ENCODE measurements around the gene GLB1L2.

Gene GLB1L2

DNA sequence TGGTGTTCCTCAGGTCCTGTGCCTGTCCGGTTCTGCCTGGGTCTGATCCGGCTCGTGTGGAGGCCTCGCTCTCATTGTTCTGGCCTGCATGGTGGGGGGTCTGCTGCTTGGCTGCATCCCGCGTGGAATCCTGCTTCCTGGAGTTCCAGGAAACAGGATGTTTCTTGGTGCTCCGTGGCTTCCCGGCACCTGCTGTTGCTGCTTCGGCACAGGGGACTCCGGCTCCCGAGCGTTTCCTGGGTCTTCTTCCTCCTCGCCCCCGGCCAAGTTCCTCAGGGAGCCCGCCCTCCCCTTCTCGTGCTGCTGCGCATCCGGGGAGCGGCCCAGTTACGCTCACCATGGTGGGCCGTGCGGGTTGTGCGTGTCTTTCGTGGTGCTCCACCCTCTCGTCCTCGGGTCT lies 29.9 kb downstream of the GLB1L2 start:
- Histone ChIP-seq H3K36me3 (ENCODE audit: control insufficient read depth, insufficient read depth, low read length) (no peaks in the 10 kb centered on the region), H3K27ac (ENCODE audit: low read depth, low read length) (no peak overlapping the region), H3K4me1 (ENCODE audit: control insufficient read depth, insufficient read depth, low read length) (peaks cover 4% of the 10 kb centered on the region; the same call in 1 of the 2 replicates), H3K9ac (ENCODE audit: low read depth, low read length) (no peak overlapping the region), H3K27me3 (ENCODE audit: control insufficient read depth, insufficient read depth, low read length) (no peaks in the 10 kb centered on the region), H3K9me3 (ENCODE audit: control insufficient read depth, insufficient read depth, low read length) (no peaks in the 10 kb centered on the region), H3K4me3 (ENCODE audit: low read depth, low read length) (no peak overlapping the region)

DNA sequence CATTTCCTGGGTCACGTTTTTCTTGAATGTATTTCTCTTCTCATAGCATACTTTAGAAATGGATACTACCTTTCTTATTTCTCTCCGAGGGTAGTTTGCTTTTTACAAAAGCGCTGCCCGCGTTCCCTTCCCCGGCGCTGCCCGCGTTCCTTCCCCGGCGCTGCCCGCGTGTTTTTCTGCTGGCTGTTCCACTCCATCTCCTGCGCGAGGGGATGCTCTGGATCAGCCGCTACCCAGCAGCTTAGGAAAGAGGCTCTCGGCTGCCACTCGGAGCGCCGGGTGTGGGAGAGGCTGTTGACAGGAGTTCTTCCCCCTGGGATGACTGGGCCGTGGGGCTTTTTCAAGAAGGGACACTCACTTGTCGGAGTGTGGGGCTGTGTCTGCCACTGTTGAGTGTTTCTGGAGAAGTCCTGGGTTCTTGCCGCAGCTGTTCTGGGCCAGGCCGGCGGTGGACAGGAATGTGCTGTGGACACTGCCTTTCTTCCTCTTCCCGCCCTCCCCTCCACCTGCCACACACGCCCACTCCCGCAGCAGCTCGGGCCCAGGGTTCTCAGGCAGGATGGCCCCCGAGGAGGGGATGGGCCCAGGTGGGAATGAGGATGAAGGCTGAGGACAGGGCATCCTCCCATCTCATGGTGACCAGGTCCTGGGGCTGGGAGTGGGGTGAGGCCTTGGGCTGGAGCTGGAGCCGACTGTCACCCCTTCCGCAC lies 30.6 kb downstream of the GLB1L2 start:
- H3K27ac ChIP-seq (ENCODE audit: low read depth, low read length): no peak overlapping the region
- H3K4me3 ChIP-seq (ENCODE audit: low read depth, low read length): no peak overlapping the region
- H3K9me3 ChIP-seq (ENCODE audit: control insufficient read depth, insufficient read depth, low read length): no peaks in the 10 kb centered on the region
- H3K27me3 ChIP-seq (ENCODE audit: control insufficient read depth, insufficient read depth, low read length): no peaks in the 10 kb centered on the region
- H3K4me1 ChIP-seq (ENCODE audit: control insufficient read depth, insufficient read depth, low read length): peaks cover 4% of the 10 kb centered on the region; the same call in 1 of the 2 replicates
- no peaks in the 10 kb centered on the region for H3K36me3 ChIP-seq (ENCODE audit: control insufficient read depth, insufficient read depth, low read length)
- no peak overlapping the region for H3K9ac ChIP-seq (ENCODE audit: low read depth, low read length)

DNA sequence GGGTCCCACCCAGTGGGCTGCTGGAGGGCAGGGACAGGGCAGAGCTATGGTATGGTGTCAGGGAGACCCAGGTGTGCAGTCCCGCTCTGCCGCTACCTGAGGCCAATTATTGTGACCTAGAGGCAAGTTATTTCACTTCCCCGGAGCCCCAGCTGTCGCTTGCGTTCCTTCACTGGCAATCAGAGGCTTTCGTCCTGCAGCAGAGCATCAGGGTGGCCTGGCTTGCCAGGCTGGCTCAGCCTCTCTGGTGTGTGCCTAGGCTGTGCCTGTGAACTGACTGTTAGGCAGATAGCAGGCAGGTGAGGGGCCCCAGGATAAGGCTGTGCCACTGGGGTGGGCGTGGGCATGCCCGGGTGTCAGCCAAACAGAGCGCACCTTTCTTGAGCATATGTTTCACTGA lies 31.4 kb downstream of the GLB1L2 start:
- Histone ChIP-seq H3K27ac (ENCODE audit: low read depth, low read length) (no peak overlapping the region), H3K36me3 (ENCODE audit: control insufficient read depth, insufficient read depth, low read length) (no peaks in the 10 kb centered on the region), H3K27me3 (ENCODE audit: control insufficient read depth, insufficient read depth, low read length) (no peaks in the 10 kb centered on the region), H3K9me3 (ENCODE audit: control insufficient read depth, insufficient read depth, low read length) (no peaks in the 10 kb centered on the region), H3K9ac (ENCODE audit: low read depth, low read length) (no peak overlapping the region), H3K4me1 (ENCODE audit: control insufficient read depth, insufficient read depth, low read length) (peaks cover 4% of the 10 kb centered on the region; the same call in 1 of the 2 replicates), H3K4me3 (ENCODE audit: low read depth, low read length) (no peak overlapping the region)

DNA sequence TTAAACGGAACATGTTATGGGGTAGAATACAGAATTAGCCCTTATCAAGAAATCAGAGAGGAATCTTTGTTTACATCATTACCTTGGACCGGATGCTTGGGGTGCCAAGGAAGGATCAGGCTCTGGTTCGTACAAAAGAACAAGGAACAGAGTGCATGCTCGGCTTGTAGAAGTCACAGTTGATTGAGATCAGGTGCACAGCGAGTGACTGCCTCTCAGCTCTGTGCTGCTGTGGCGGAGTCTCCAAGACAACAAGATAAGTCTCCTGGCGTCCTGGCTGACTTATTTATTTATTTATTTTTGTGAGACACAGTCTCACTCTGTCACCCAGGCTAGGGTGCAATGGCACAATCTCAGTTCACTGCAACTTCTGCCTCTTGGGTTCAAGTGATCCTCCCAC lies 31.8 kb downstream of the GLB1L2 start:
- Histone ChIP-seq H3K4me3 (ENCODE audit: low read depth, low read length) (no peak overlapping the region), H3K9ac (ENCODE audit: low read depth, low read length) (no peak overlapping the region), H3K9me3 (ENCODE audit: control insufficient read depth, insufficient read depth, low read length) (no peaks in the 10 kb centered on the region), H3K27me3 (ENCODE audit: control insufficient read depth, insufficient read depth, low read length) (no peaks in the 10 kb centered on the region), H3K27ac (ENCODE audit: low read depth, low read length) (no peak overlapping the region), H3K4me1 (ENCODE audit: control insufficient read depth, insufficient read depth, low read length) (peaks cover 4% of the 10 kb centered on the region; the same call in 1 of the 2 replicates), H3K36me3 (ENCODE audit: control insufficient read depth, insufficient read depth, low read length) (no peaks in the 10 kb centered on the region)

DNA sequence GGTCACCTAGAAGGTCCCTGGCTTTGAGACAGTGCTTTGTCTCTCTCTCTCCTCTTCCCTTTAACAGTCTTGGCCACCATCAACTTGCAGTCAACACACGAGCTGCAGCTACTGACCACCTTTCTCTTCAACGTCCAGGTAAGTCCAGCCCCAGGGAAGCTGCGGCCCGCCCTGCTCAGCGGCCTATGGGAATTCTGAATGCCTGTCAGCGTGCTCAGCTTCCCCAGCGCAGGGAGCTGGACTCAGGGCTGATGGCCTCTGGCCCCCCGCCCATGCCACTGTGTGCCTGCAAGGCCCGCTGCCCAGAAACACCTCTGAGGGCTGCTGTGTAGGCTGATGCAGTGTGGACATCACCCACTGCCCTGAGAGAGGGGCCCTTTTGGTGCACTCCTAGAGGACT lies 32.5 kb downstream of the GLB1L2 start:
- peaks cover 4% of the 10 kb centered on the region; the same call in 1 of the 2 replicates for H3K4me1 ChIP-seq (ENCODE audit: control insufficient read depth, insufficient read depth, low read length)
- no peak overlapping the region for H3K4me3 ChIP-seq (ENCODE audit: low read depth, low read length)
- H3K9ac ChIP-seq (ENCODE audit: low read depth, low read length): no peak overlapping the region
- no peaks in the 10 kb centered on the region for H3K27me3 ChIP-seq (ENCODE audit: control insufficient read depth, insufficient read depth, low read length)
- H3K9me3 ChIP-seq (ENCODE audit: control insufficient read depth, insufficient read depth, low read length): no peaks in the 10 kb centered on the region
- H3K36me3 ChIP-seq (ENCODE audit: control insufficient read depth, insufficient read depth, low read length): no peaks in the 10 kb centered on the region
- H3K27ac ChIP-seq (ENCODE audit: low read depth, low read length): no peak overlapping the region

DNA sequence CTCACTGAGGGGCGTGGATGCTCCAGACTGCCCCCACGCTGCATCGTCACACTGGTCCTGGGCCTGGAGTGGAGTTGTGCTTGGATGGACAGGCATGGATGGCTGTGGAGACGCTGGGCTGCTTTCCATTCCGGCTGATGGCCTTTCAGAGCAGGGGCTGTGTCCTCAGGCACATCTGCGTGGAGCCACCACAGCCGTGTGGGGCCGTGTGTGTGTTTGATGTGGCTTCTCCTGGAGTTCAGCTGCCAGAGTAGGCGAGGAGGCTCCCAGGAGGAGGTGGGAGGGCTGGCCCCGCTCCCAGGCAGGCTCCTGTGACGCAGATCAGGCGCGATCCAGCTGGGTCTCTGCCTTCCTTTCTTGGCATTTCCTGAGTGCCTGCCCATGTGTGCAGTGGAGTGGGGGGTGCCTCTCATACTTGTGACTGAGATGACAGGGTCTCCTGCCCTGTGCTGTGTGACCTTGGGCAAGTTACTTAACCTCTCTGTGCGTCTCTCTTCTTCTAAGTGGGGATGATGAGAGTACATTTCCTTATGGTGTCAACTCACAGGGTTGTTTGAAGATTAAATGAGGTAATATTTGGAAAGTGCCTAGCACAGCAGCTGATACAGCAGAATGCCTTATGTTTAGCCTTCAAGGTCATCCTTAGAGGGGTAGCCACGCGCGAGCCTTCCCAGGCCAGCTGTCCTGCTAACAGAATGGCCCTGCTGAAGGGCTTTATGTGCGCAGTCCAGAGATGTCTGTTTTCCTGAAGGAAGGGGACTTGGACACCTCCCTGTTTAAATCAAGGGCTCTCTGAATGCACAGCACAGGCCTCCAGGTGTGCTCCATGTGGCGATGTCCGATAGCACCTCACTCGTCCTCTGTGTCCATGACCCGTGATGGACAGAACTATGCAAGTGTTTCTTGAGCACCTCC lies 33.5 kb downstream of the GLB1L2 start:
- Histone ChIP-seq H3K9me3 (ENCODE audit: control insufficient read depth, insufficient read depth, low read length) (no peaks in the 10 kb centered on the region), H3K4me1 (ENCODE audit: control insufficient read depth, insufficient read depth, low read length) (no peaks in the 10 kb centered on the region), H3K27me3 (ENCODE audit: control insufficient read depth, insufficient read depth, low read length) (no peaks in the 10 kb centered on the region), H3K27ac (ENCODE audit: low read depth, low read length) (no peak overlapping the region), H3K36me3 (ENCODE audit: control insufficient read depth, insufficient read depth, low read length) (no peaks in the 10 kb centered on the region), H3K9ac (ENCODE audit: low read depth, low read length) (no peak overlapping the region), H3K4me3 (ENCODE audit: low read depth, low read length) (no peak overlapping the region)

DNA sequence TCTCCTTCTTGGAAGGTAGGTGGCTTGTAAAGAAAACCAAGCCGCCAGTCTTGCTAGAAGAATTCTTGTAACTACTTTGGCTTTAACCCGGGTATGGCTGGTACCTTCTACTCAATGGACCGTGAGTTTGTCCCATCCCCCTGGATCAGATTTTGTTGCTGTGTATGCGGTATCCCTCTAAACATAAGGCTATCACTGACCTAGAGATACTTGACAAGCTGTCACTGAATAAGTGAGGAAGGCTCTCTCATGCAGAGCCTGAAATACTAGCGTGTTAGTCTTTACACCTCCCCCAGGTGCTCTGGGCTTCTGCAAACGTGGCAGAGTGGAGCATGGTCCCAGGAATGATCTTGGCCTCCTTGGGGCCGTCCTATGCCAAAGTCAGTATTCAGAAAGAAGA lies 34.5 kb downstream of the GLB1L2 start:
- Histone ChIP-seq H3K4me3 (ENCODE audit: low read depth, low read length) (no peak overlapping the region), H3K9me3 (ENCODE audit: control insufficient read depth, insufficient read depth, low read length) (no peaks in the 10 kb centered on the region), H3K27me3 (ENCODE audit: control insufficient read depth, insufficient read depth, low read length) (no peaks in the 10 kb centered on the region), H3K36me3 (ENCODE audit: control insufficient read depth, insufficient read depth, low read length) (no peaks in the 10 kb centered on the region), H3K4me1 (ENCODE audit: control insufficient read depth, insufficient read depth, low read length) (no peaks in the 10 kb centered on the region), H3K27ac (ENCODE audit: low read depth, low read length) (no peak overlapping the region), H3K9ac (ENCODE audit: low read depth, low read length) (no peak overlapping the region)

DNA sequence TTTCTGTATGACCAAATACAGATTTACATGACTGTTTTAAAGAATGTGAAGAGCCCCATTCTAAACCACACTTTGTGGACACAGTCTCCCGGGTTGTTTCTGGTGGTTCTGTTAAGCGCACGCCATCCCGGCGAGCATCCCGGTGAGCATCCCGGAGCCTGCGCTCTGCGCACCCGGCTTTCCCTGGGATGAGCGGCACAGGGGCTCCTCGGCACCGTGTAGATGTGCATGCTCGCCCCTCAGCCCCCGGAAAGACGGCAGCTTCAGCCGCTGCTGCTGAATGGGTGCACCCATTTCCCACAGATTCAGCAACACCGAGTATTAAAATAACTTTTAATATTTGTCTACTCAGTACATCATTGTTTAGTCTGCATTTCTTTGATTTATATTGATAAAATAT lies 36.0 kb downstream of the GLB1L2 start:
- Histone ChIP-seq H3K9ac (ENCODE audit: low read depth, low read length) (no peak overlapping the region), H3K4me1 (ENCODE audit: control insufficient read depth, insufficient read depth, low read length) (no peaks in the 10 kb centered on the region), H3K9me3 (ENCODE audit: control insufficient read depth, insufficient read depth, low read length) (no peaks in the 10 kb centered on the region), H3K27ac (ENCODE audit: low read depth, low read length) (no peak overlapping the region), H3K27me3 (ENCODE audit: control insufficient read depth, insufficient read depth, low read length) (no peaks in the 10 kb centered on the region), H3K36me3 (ENCODE audit: control insufficient read depth, insufficient read depth, low read length) (no peaks in the 10 kb centered on the region), H3K4me3 (ENCODE audit: low read depth, low read length) (no peak overlapping the region)

DNA sequence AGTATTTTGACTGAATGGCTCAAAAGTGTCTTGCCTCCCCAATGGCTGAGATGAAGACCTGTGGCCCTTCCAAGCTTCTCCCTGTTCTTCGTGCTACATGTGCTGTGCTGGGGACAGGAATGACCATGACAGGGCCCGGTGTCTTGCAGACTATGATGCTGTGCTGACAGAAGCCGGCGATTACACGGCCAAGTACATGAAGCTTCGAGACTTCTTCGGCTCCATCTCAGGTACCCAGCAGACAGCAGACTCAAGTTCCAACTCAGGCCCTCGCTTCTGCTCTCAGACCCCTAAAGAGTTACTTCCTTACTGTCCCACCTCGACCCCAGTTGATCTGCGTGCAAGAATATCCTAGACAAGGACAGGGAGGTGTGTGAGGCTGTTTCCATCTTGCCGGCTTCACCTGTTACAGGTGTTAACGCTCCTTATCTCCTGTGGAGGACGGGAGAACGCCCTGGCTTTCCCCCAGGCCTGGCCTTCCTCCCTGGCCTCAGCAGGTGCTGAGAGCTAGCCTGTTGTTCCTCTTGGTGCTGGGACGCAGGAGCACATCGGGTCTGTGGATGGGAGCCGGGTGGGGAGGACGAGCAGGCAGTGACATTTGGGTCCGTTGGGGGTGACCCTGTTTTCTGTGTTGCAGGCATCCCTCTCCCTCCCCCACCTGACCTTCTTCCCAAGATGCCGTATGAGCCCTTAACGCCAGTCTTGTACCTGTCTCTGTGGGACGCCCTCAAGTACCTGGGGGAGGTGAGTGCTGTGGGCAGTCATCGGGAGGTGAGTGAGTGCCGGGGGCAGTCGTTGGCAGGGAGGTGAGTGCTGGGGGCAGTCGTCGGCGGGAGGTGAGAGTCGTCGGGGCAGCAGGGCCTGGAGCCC lies 38.1 kb downstream of the GLB1L2 start:
- Histone ChIP-seq H3K9ac (ENCODE audit: low read depth, low read length) (no peak overlapping the region), H3K9me3 (ENCODE audit: control insufficient read depth, insufficient read depth, low read length) (no peaks in the 10 kb centered on the region), H3K4me3 (ENCODE audit: low read depth, low read length) (no peak overlapping the region), H3K4me1 (ENCODE audit: control insufficient read depth, insufficient read depth, low read length) (no peaks in the 10 kb centered on the region), H3K27me3 (ENCODE audit: control insufficient read depth, insufficient read depth, low read length) (no peaks in the 10 kb centered on the region), H3K36me3 (ENCODE audit: control insufficient read depth, insufficient read depth, low read length) (no peaks in the 10 kb centered on the region), H3K27ac (ENCODE audit: low read depth, low read length) (no peak overlapping the region)

DNA sequence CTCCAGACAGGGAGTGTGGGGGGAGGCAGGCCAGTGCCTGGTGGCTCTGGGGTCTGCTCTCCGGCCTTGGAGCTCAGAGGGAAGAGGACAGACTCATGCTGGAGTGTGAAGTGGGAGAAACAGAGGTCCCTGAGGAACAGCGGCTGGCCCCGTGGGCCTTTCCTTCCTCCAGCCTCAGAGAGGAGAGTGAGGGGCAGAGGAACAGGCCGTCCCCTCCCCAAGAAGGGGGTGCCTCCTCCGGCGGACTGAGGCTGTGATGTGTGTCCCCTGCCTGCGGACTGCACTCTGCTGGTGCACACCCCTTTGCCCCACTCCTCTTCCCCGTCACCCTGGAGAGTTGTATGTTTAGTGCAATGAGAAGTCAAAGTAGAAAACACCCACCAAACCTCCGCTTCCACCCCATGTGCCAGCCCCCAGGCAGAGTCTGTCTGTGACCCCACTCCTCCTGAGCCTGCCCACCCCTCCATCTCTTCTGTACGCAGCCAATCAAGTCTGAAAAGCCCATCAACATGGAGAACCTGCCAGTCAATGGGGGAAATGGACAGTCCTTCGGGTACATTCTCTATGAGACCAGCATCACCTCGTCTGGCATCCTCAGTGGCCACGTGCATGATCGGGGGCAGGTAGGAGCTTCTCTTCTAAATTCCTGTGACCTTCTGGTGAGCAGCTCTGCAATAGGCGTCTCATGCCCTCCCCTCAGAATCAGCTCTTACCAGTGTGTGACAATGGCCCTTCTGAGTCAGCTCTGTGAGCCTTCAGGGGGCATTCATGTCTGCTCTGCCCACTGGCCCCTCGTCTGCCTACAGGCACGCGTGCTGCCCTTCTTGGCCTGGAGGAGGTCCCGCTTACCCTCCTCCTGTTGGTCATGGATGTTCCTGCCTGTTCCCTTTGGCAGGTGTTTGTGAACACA lies 39.0 kb downstream of the GLB1L2 start:
- H3K36me3 ChIP-seq (ENCODE audit: control insufficient read depth, insufficient read depth, low read length): no peaks in the 10 kb centered on the region
- no peak overlapping the region for H3K9ac ChIP-seq (ENCODE audit: low read depth, low read length)
- H3K27me3 ChIP-seq (ENCODE audit: control insufficient read depth, insufficient read depth, low read length): no peaks in the 10 kb centered on the region
- no peak overlapping the region for H3K4me3 ChIP-seq (ENCODE audit: low read depth, low read length)
- H3K27ac ChIP-seq (ENCODE audit: low read depth, low read length): no peak overlapping the region
- H3K9me3 ChIP-seq (ENCODE audit: control insufficient read depth, insufficient read depth, low read length): no peaks in the 10 kb centered on the region
- no peaks in the 10 kb centered on the region for H3K4me1 ChIP-seq (ENCODE audit: control insufficient read depth, insufficient read depth, low read length)

All from HUES48 (cell line).